ENCODE measurements around the gene BIVM.
"Not testable (repeated sequence)": the region's sequence is repeated elsewhere in the genome, so short reads cannot be mapped to it uniquely, and the experiment has no call there.

Gene BIVM

DNA sequence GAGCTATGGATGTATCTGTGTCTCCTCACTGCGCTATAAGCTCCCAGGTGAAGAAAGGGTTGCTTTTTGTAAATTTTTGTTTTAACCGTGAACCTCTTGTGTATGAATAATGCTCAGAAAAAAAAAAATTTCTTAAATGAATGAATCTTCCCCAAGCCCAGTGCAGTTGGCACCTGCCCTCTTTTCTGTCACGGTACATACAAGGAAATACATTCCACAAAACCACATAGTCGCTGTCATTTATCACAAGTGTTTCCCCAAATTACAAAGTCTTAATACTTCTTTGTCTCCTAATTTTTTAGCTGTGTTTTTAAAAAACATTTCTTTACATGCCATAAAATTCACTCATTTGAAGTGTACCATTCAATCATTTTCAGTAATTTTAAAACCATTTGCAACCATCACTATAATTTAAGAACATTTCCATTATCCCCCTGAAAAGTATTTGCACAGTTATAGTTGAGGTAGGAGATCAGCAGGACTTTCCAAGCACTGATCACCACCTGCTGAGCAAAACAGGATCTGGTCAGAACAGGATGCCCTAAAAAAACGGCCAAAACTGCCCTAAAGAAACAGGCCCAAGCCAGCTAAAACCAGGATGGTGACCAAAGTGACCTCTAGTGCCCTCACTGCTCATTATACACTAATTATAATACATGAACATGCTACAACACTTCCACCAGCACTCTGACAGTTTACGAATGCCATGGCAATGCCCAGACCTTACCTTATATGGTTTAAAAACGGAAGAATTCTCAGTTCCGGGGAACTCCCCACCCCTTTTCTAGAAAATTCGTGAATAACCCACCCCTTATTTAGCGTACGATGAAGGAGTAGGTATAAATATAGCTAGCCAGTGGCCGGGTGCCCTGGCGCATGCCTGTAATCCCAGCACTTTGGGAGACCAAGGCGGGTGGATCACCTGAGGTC, 24.1 kb upstream of the BIVM start:
- H3K4me3 ChIP-seq (ENCODE audit: insufficient read length, low read depth) = no peak overlapping the region
- DNase-seq (ENCODE audit: low read depth, low spot score) = no peak
- H3K4me1 ChIP-seq (ENCODE audit: insufficient read depth, insufficient read length) = peaks cover 2% of the 10 kb centered on the region
- H3K9ac ChIP-seq (ENCODE audit: insufficient read length, low read depth) = no peak overlapping the region
- H3K27me3 ChIP-seq (ENCODE audit: insufficient read depth, insufficient read length) = peaks cover 4% of the 10 kb centered on the region
- peaks cover 5% of the 10 kb centered on the region; the same call in 1 of the 2 replicates for H3K9me3 ChIP-seq (ENCODE audit: insufficient read depth, low read length)
- TF ChIP-seq ZNF274 (IDR thresholded peaks at IDR 0.05; ENCODE audit: low read depth, low read length) (no peak), SUZ12 (IDR thresholded peaks at IDR 0.05; ENCODE audit: extremely low read depth, insufficient read depth, insufficient read length) (no peak), YY1 (IDR thresholded peaks at IDR 0.05; ENCODE audit: insufficient read depth, insufficient read length) (no peak)
- H3K36me3 ChIP-seq (ENCODE audit: insufficient read depth, insufficient read length, low read length) = peaks cover 12% of the 10 kb centered on the region

GRCh38 chr13:102776271-102776670, 22.6 kb upstream of the BIVM start:
- H3K27me3 ChIP-seq (ENCODE audit: insufficient read depth, insufficient read length) = peaks cover 4% of the 10 kb centered on the region
- H3K9ac ChIP-seq (ENCODE audit: insufficient read length, low read depth) = no peak overlapping the region
- peaks cover 11% of the 10 kb centered on the region for H3K36me3 ChIP-seq (ENCODE audit: insufficient read depth, insufficient read length, low read length)
- DNase-seq (ENCODE audit: low read depth, low spot score) = no peak
- TF ChIP-seq ZNF274 (IDR thresholded peaks at IDR 0.05; ENCODE audit: low read depth, low read length) (no peak), SUZ12 (IDR thresholded peaks at IDR 0.05; ENCODE audit: extremely low read depth, insufficient read depth, insufficient read length) (no peak), YY1 (IDR thresholded peaks at IDR 0.05; ENCODE audit: insufficient read depth, insufficient read length) (no peak)
- H3K4me1 ChIP-seq (ENCODE audit: insufficient read depth, insufficient read length) = peaks cover 2% of the 10 kb centered on the region
- H3K4me3 ChIP-seq (ENCODE audit: insufficient read length, low read depth) = no peak overlapping the region
- H3K9me3 ChIP-seq (ENCODE audit: insufficient read depth, low read length) = peaks cover 5% of the 10 kb centered on the region; the same call in 1 of the 2 replicates

DNA sequence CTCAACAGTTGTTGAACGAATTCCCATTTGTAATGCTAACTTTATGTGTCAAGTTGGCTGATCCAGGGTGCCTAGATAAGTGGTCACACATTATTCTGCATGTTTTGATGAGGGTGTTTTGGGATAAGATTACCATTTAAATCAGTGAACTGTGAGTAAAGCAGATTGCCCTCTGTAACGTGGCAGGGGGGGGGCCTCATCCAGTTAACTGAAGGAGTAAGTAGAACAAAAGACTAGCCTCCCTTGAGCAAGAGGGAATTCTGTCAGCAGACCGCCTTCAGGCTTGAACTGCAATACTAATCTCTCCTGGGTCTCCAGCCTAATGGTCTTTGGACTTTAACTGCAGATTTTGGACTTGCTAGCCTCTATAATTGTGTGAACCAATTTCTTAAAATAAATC, 21.2 kb upstream of the BIVM start:
- no peak for DNase-seq (ENCODE audit: low read depth, low spot score)
- H3K36me3 ChIP-seq (ENCODE audit: insufficient read depth, insufficient read length, low read length) = no peaks in the 10 kb centered on the region
- H3K4me3 ChIP-seq (ENCODE audit: insufficient read length, low read depth) = no peak overlapping the region
- TF ChIP-seq ZNF274 (IDR thresholded peaks at IDR 0.05; ENCODE audit: low read depth, low read length) (no peak), SUZ12 (IDR thresholded peaks at IDR 0.05; ENCODE audit: extremely low read depth, insufficient read depth, insufficient read length) (no peak), YY1 (IDR thresholded peaks at IDR 0.05; ENCODE audit: insufficient read depth, insufficient read length) (no peak)
- H3K27me3 ChIP-seq (ENCODE audit: insufficient read depth, insufficient read length) = peaks cover 4% of the 10 kb centered on the region
- no peak overlapping the region for H3K9ac ChIP-seq (ENCODE audit: insufficient read length, low read depth)
- H3K4me1 ChIP-seq (ENCODE audit: insufficient read depth, insufficient read length) = peaks cover 2% of the 10 kb centered on the region
- H3K9me3 ChIP-seq (ENCODE audit: insufficient read depth, low read length) = peaks cover 18% of the 10 kb centered on the region; the same call in 1 of the 2 replicates

- no peak for DNase-seq (ENCODE audit: low read depth, low spot score)
- Histone ChIP-seq H3K36me3 (ENCODE audit: insufficient read depth, insufficient read length, low read length) (peaks cover 4% of the 10 kb centered on the region), H3K9me3 (ENCODE audit: insufficient read depth, low read length) (peaks cover 14% of the 10 kb centered on the region; the same call in 1 of the 2 replicates), H3K9ac (ENCODE audit: insufficient read length, low read depth) (no peak overlapping the region), H3K27me3 (ENCODE audit: insufficient read depth, insufficient read length) (no peaks in the 10 kb centered on the region), H3K4me3 (ENCODE audit: insufficient read length, low read depth) (no peak overlapping the region), H3K4me1 (ENCODE audit: insufficient read depth, insufficient read length) (no peaks in the 10 kb centered on the region)
- TF ChIP-seq ZNF274 (IDR thresholded peaks at IDR 0.05; ENCODE audit: low read depth, low read length) = no peak
- TF ChIP-seq SUZ12 (IDR thresholded peaks at IDR 0.05; ENCODE audit: extremely low read depth, insufficient read depth, insufficient read length) = no peak
- no peak for TF ChIP-seq YY1 (IDR thresholded peaks at IDR 0.05; ENCODE audit: insufficient read depth, insufficient read length)
Observed at GRCh38 chr13:102779436-102780159, 19.3 kb upstream of the BIVM start.

GRCh38 chr13:102780656-102781055, 18.3 kb upstream of the BIVM start:
- DNase-seq (ENCODE audit: low read depth, low spot score); H3K4me3 ChIP-seq (ENCODE audit: insufficient read length, low read depth); H3K4me1 ChIP-seq (ENCODE audit: insufficient read depth, insufficient read length); H3K27me3 ChIP-seq (ENCODE audit: insufficient read depth, insufficient read length); H3K9ac ChIP-seq (ENCODE audit: insufficient read length, low read depth); H3K36me3 ChIP-seq (ENCODE audit: insufficient read depth, insufficient read length, low read length): not testable (repeated sequence)
- peaks cover 14% of the 10 kb centered on the region; the same call in 1 of the 2 replicates for H3K9me3 ChIP-seq (ENCODE audit: insufficient read depth, low read length)

DNA sequence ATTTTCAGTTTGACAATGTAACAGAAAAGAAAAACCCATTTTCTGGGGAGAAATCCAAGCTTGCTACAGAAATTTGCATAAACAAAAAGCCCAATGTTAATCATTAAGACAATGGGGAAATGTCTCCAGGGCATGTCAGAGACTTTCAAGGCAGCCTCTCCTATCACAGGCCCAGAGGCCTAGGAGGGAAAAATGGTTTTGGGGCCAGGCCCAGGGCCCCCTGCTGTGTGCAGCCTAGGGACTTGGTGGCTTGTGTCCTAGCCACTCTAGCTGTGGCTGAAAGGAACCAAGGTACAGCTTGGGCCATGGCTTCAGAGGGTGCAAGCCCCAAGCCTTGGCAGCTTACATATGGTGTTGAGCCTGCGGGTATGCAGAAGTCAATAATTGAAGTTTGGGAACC, 17.3 kb upstream of the BIVM start:
- Histone ChIP-seq H3K27me3 (ENCODE audit: insufficient read depth, insufficient read length) (no peaks in the 10 kb centered on the region), H3K9ac (ENCODE audit: insufficient read length, low read depth) (no peak overlapping the region), H3K4me1 (ENCODE audit: insufficient read depth, insufficient read length) (no peaks in the 10 kb centered on the region), H3K9me3 (ENCODE audit: insufficient read depth, low read length) (peaks cover 14% of the 10 kb centered on the region; the same call in 1 of the 2 replicates), H3K36me3 (ENCODE audit: insufficient read depth, insufficient read length, low read length) (peaks cover 4% of the 10 kb centered on the region), H3K4me3 (ENCODE audit: insufficient read length, low read depth) (no peak overlapping the region)
- DNase-seq (ENCODE audit: low read depth, low spot score) = no peak
- TF ChIP-seq YY1 (IDR thresholded peaks at IDR 0.05; ENCODE audit: insufficient read depth, insufficient read length) (no peak), ZNF274 (IDR thresholded peaks at IDR 0.05; ENCODE audit: low read depth, low read length) (no peak), SUZ12 (IDR thresholded peaks at IDR 0.05; ENCODE audit: extremely low read depth, insufficient read depth, insufficient read length) (no peak)

DNA sequence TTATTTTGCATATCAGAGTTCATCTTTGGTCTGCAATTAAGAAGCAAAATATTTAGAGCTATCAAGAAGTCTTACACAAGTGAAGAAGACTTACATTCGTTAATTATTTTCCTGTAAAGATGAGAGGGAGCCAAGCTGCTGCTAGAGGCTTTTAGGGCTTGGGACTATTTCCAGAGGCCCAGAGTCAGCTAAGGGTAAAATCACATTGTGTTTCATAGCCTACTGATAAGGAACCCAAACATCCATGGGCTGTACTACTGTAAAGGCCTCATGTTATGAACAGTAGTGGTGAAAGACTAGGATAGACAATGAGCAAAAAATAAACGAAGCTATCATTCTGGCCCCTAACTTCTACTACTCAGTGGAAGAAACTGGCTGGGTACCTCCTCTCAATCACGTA, 14.4 kb upstream of the BIVM start:
- H3K4me1 ChIP-seq (ENCODE audit: insufficient read depth, insufficient read length) = no peaks in the 10 kb centered on the region
- no peak for DNase-seq (ENCODE audit: low read depth, low spot score)
- peaks cover 14% of the 10 kb centered on the region; the same call in 1 of the 2 replicates for H3K9me3 ChIP-seq (ENCODE audit: insufficient read depth, low read length)
- H3K4me3 ChIP-seq (ENCODE audit: insufficient read length, low read depth) = no peak overlapping the region
- H3K9ac ChIP-seq (ENCODE audit: insufficient read length, low read depth) = no peak overlapping the region
- TF ChIP-seq SUZ12 (IDR thresholded peaks at IDR 0.05; ENCODE audit: extremely low read depth, insufficient read depth, insufficient read length) (no peak), ZNF274 (IDR thresholded peaks at IDR 0.05; ENCODE audit: low read depth, low read length) (no peak), YY1 (IDR thresholded peaks at IDR 0.05; ENCODE audit: insufficient read depth, insufficient read length) (no peak)
- no peaks in the 10 kb centered on the region for H3K27me3 ChIP-seq (ENCODE audit: insufficient read depth, insufficient read length)
- peaks cover 7% of the 10 kb centered on the region for H3K36me3 ChIP-seq (ENCODE audit: insufficient read depth, insufficient read length, low read length)
